A549 (cell line): ENCODE measurements around the gene CRACDL. TPM values are rescaled to one million over a fixed set of nuclear protein-coding genes. Genes with fewer than 3 reads are reported as not detected.

ENCODE experiments used
- ATAC-seq, 2 experiments: fragments of 200-7000 bp in 1 of 2; fragments of >200 bp in 1 of 2; cut with Nextera tagmentation in 1 of 2; cut with Tn5 transposase in 1 of 2; 3 replicates each; pipeline versions ENCODE4 v1.8.0 to v1.9.1; 2018 to 2020; ENCODE audit warnings: mild to moderate bottlenecking in 1 of 2, moderate library complexity in 1 of 2
- CTCF ChIA-PET: fragments of 300-600 bp; sonication (Branson Sonifier 250); formaldehyde crosslinking; extraction: SDS; loops from one replicate; lab custom pipeline; 2021; ENCODE audit warnings: antibody characterized with exemption, inconsistent platforms; lab: Yijun Ruan, JAX
- POLR2A ChIA-PET: fragments of 350-600 bp; formaldehyde crosslinking; extraction: SDS; loops from one replicate; lab custom pipeline; 2021; ENCODE audit warnings: antibody characterized with exemption, inconsistent platforms; lab: Yijun Ruan, JAX
- DNase-seq, 2 experiments: peaks; one replicate each; pipeline versions ENCODE4 v3.0.0 to v3.0.0-alpha.2; 2011 to 2016; ENCODE audit warnings: low read depth in 1 of 2, low spot score in 1 of 2
- FAIRE-seq: peaks from 2 replicates; lab custom pipeline; 2011; peaks lifted over from hg19 to GRCh38; lab: Jason Lieb, UNC
- H3K27ac ChIP-seq, 2 experiments: fragments of >200 bp; sonication (Bioruptor Twin); formaldehyde crosslinking; 3 replicates each; pipeline ENCODE4 v1.5.1; 2016 to 2017
- H3K4me1 ChIP-seq: fragments of >200 bp; sonication (Bioruptor Twin); formaldehyde crosslinking; 3 replicates; pipeline ENCODE4 v1.6.1; 2016
- H3K4me2 ChIP-seq: fragments of >200 bp; sonication (Bioruptor Twin); formaldehyde crosslinking; 3 replicates; pipeline ENCODE4 v1.6.1; 2016
- H3K4me3 ChIP-seq: fragments of >200 bp; sonication (Bioruptor Twin); formaldehyde crosslinking; 3 replicates; pipeline ENCODE4 v1.5.1; 2016
- H3K9me3 ChIP-seq: fragments of >200 bp; sonication (Bioruptor Twin); formaldehyde crosslinking; 3 replicates; pipeline ENCODE4 v1.6.1; 2016
- EHF ChIP-seq: fragments of 250-450 bp; sonication (Bioruptor Pico); IDR thresholded peaks from 2 replicates; pipeline ENCODE4 v1.5.0; 2020; ENCODE audit warnings: mild to moderate bottlenecking
- ESRRA ChIP-seq: fragments of 150-350 bp; IDR thresholded peaks from 2 replicates; pipeline ENCODE4 v1.6.1; 2014; ENCODE audit warnings: mild to moderate bottlenecking, low read length, borderline replicate concordance
- HEYL ChIP-seq: fragments of 250-450 bp; sonication (Bioruptor Pico); IDR thresholded peaks from 2 replicates; pipeline ENCODE4 v1.8.0; 2021; ENCODE audit warnings: mild to moderate bottlenecking, moderate library complexity
- JUN ChIP-seq, 2 experiments: fragments of >200 bp; sonication (Bioruptor Twin); formaldehyde crosslinking; IDR thresholded peaks; 2 replicates in 1 of 2; 3 replicates in 1 of 2; pipeline ENCODE4 v1.6.1; 2016 to 2017
- KDM1A ChIP-seq: fragments of 200-600 bp; sonication (generic); IDR thresholded peaks from 2 replicates; pipeline ENCODE4 v1.6.1; 2016; ENCODE audit warnings: low read depth, mild to moderate bottlenecking
- MAFK ChIP-seq: fragments of 450-650 bp; IDR thresholded peaks from 2 replicates; pipeline ENCODE4 v1.6.1; 2014; ENCODE audit not compliant: partially characterized antibody
- MYC ChIP-seq: IDR thresholded peaks from 2 replicates; pipeline ENCODE4 v1.6.1; 2012; ENCODE audit warnings: mild to moderate bottlenecking, inconsistent platforms, low read length, improper control_type of control experiment, borderline replicate concordance
- NFE2L2 ChIP-seq: fragments of 150-350 bp; conservative IDR thresholded peaks from 2 replicates; pipeline ENCODE4 v1.6.1; 2014; ENCODE audit warnings: low read length
- PHF8 ChIP-seq: fragments of 200-600 bp; sonication (generic); IDR thresholded peaks from 2 replicates; pipeline ENCODE4 v1.6.1; 2016; ENCODE audit warnings: low read depth, mild to moderate bottlenecking, antibody characterized with exemption, moderate library complexity, borderline replicate concordance
- RCOR1 ChIP-seq: fragments of 150-350 bp; IDR thresholded peaks from 2 replicates; pipeline ENCODE4 v1.6.1; 2014; ENCODE audit warnings: antibody characterized with exemption, low read length, low read depth
- RFX5 ChIP-seq: fragments of 450-650 bp; IDR thresholded peaks from 2 replicates; pipeline ENCODE4 v1.7.1; 2014; ENCODE audit warnings: antibody characterized with exemption, mild to moderate bottlenecking, moderate library complexity
- TP53 ChIP-seq: fragments of 250-450 bp; sonication (Bioruptor Pico); IDR thresholded peaks from 2 replicates; pipeline ENCODE4 v1.5.0; 2021; ENCODE audit warnings: mild to moderate bottlenecking, moderate library complexity
- ZSCAN20 ChIP-seq: fragments of 250-450 bp; sonication (Bioruptor Pico); IDR thresholded peaks from 2 replicates; pipeline ENCODE4 v1.8.0; 2022; ENCODE audit warnings: mild to moderate bottlenecking, moderate library complexity
- WGBS: methylation state at CpG from one replicate; pipeline ENCODE4 v1.1.6; 2017; ENCODE audit errors: missing lambda C conversion rate; 5-methylcytosine and 5-hydroxymethylcytosine counted together
- polyA plus RNA-seq, 4 experiments: library from polyadenylated mRNA; depleted of rRNA in 3 of 4; stranded (reverse); fragments of >200 nt; fragmentation: RNase III in 1 of 4; extraction: RNeasy Plus Mini Kit Qiagen cat#74134 plus additional on column Dnase treatment in 1 of 4; gene quantifications; 2 replicates in 3 of 4; 3 replicates in 1 of 4; pipeline ENCODE4 v1.2.3, GENCODE V29; 2011 to 2017
- TF ChIP-seq, protein P1 (sequence below): fragments of >200 bp; sonication (Bioruptor Twin); formaldehyde crosslinking; IDR thresholded peaks from 3 replicates; pipeline ENCODE4 v1.5.1; 2016
- TF ChIP-seq, protein P2 (sequence below): fragments of 150-350 bp; IDR thresholded peaks from 2 replicates; pipeline ENCODE4 v1.6.1; 2014; ENCODE audit warnings: low read depth, mild to moderate bottlenecking, low read length
- TF ChIP-seq, protein P3 (sequence below): fragments of >200 bp; sonication (Bioruptor Twin); formaldehyde crosslinking; IDR thresholded peaks from 3 replicates; pipeline ENCODE4 v1.6.1; 2016
- TF ChIP-seq, protein P4 (sequence below): fragments of >200 bp; sonication (Bioruptor Twin); formaldehyde crosslinking; IDR thresholded peaks from 2 replicates; pipeline ENCODE4 v1.6.1; 2016

CRACDL gene
- polyA plus RNA-seq, 2 of the 4 experiments (the other 2 are of a cell fraction) = 0.21 to 0.36 TPM

DNA sequence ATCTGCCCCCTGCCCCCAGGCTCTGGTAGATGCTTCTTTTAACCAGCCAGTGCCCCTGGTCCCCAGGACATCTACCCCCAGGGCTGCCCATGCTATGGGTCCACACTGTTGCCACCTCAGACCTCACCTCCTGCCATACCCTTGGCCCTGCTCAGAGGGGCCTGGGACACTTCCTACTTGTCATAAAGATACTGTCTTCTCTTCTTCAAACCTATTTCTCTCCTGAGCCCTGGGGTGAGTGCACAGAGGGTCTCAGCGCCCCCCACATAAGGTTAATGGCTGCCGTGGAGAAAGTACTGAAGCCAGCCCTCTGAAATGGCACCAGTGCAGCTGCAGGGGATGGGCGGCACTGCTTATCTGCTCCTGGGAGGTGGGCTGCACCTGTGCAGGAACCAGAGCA, 127.5 kb downstream of the CRACDL start:
- WGBS = 47% methylated on average over 3 of the region's 3 CpGs
- H3K27ac ChIP-seq = no peak overlapping the region
- POLR2A ChIA-PET = no interaction called here
- TF ChIP-seq, protein P1, sequence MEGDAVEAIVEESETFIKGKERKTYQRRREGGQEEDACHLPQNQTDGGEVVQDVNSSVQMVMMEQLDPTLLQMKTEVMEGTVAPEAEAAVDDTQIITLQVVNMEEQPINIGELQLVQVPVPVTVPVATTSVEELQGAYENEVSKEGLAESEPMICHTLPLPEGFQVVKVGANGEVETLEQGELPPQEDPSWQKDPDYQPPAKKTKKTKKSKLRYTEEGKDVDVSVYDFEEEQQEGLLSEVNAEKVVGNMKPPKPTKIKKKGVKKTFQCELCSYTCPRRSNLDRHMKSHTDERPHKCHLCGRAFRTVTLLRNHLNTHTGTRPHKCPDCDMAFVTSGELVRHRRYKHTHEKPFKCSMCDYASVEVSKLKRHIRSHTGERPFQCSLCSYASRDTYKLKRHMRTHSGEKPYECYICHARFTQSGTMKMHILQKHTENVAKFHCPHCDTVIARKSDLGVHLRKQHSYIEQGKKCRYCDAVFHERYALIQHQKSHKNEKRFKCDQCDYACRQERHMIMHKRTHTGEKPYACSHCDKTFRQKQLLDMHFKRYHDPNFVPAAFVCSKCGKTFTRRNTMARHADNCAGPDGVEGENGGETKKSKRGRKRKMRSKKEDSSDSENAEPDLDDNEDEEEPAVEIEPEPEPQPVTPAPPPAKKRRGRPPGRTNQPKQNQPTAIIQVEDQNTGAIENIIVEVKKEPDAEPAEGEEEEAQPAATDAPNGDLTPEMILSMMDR = no peak
- TF ChIP-seq ESRRA (no peak), EHF (CRISPR knock-in tag) (no peak), KDM1A (no peak)
- TF ChIP-seq, protein P2, sequence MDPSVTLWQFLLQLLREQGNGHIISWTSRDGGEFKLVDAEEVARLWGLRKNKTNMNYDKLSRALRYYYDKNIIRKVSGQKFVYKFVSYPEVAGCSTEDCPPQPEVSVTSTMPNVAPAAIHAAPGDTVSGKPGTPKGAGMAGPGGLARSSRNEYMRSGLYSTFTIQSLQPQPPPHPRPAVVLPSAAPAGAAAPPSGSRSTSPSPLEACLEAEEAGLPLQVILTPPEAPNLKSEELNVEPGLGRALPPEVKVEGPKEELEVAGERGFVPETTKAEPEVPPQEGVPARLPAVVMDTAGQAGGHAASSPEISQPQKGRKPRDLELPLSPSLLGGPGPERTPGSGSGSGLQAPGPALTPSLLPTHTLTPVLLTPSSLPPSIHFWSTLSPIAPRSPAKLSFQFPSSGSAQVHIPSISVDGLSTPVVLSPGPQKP = no peak
- FAIRE-seq (no peak), ATAC-seq (no peak), DNase-seq (no peak)
- H3K4me1 ChIP-seq = peaks cover 6% of the 10 kb centered on the region; the same call in 1 of the 3 replicates
- CTCF ChIA-PET = no interaction called here
- H3K4me3 ChIP-seq = no peak overlapping the region
- no peak overlapping the region for H3K4me2 ChIP-seq
- no peaks in the 10 kb centered on the region for H3K9me3 ChIP-seq

DNA sequence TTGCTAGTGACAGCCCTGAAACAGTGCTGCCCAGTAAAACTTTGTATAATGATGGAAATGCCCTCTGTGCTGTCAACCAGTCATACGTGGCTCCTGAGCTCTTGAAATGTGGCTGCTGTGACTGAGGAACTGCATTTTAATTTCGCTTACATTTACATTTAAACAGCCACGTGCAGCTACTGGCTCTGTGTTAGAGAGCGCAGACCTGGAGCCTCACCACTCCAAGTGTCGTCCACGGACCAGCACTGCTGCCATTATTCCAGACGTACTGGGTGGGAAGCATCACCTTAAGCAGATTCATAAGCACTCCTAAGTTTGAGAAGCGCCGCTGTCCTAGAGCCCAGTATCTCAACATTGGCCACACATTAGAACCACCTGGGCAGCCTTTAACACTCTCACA, 128.1 kb downstream of the CRACDL start:
- TF ChIP-seq MAFK (no peak), RFX5 (no peak), TP53 (CRISPR knock-in tag) (no peak), ZSCAN20 (CRISPR knock-in tag) (no peak), MYC (no peak), RCOR1 (no peak), JUN (IDR thresholded peaks at IDR 0.05) (no peak), PHF8 (no peak), NFE2L2 (no peak), HEYL (no peak)
- TF ChIP-seq, protein P2 = no peak
- TF ChIP-seq, protein P3, sequence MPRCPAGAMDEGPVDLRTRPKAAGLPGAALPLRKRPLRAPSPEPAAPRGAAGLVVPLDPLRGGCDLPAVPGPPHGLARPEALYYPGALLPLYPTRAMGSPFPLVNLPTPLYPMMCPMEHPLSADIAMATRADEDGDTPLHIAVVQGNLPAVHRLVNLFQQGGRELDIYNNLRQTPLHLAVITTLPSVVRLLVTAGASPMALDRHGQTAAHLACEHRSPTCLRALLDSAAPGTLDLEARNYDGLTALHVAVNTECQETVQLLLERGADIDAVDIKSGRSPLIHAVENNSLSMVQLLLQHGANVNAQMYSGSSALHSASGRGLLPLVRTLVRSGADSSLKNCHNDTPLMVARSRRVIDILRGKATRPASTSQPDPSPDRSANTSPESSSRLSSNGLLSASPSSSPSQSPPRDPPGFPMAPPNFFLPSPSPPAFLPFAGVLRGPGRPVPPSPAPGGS = no peak
- TF ChIP-seq, protein P4, sequence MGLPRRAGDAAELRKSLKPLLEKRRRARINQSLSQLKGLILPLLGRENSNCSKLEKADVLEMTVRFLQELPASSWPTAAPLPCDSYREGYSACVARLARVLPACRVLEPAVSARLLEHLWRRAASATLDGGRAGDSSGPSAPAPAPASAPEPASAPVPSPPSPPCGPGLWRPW = no peak
- TF ChIP-seq, protein P1 = no peak
- TF ChIP-seq, all 56 proteins: peak for 0
- CTCF ChIA-PET = no interaction called here
- Histone ChIP-seq H3K4me1 (peaks cover 6% of the 10 kb centered on the region; the same call in 1 of the 3 replicates), H3K4me2 (no peak overlapping the region), H3K9me3 (no peaks in the 10 kb centered on the region), H3K4me3 (no peak overlapping the region), H3K27ac (no peak overlapping the region)
- FAIRE-seq (no peak), ATAC-seq (no peak), DNase-seq (no peak)
- POLR2A ChIA-PET = no interaction called here
- 46% methylated on average over 9 of the region's 9 CpGs for WGBS
